ENCODE results near the gene SPAG16. TPM values are rescaled to one million over a fixed set of nuclear protein-coding genes. Genes with fewer than 3 reads are reported as not detected.

SPAG16 gene
- total RNA-seq, 1 experiment from 2014 or later = 17.3 TPM

DNA sequence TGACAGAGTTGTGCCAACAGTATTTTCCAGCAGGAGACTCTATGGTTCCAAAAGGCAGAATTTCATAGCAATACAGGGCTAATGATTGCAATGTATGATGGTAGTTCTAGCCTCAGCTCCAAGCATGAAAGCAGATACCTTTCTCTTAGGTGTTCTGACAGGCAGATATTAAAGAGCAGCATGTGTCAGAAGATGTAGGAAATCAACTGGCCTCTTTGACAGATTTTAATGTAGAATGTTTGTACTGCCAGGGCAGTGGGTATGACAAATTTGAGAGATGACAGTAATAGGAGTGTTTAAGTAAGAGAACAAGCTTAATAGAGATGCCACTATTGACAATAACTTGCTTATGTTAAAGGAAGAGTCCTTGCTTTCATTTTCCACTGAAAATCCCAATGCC lies 1105.1 kb downstream of the SPAG16 start:
- no peak overlapping the region for H4K5ac ChIP-seq (ENCODE audit: insufficient read length, low read depth, low read length)
- no peaks in the 10 kb centered on the region for H3K79me2 ChIP-seq (ENCODE audit: insufficient read depth, low read length)
- no peak overlapping the region for H2BK12ac ChIP-seq (ENCODE audit: insufficient read length, low read depth, low read length)
- Mint-ChIP-seq H3K27me3 (ENCODE audit: low read depth) (no peaks in the 10 kb centered on the region), H3K4me1 (no peaks in the 10 kb centered on the region), H3K36me3 (ENCODE audit: insufficient read depth in 1 of 3, low read depth in 3 of 3) (no peaks in the 10 kb centered on the region), H3K9me3 (no peaks in the 10 kb centered on the region), H3K27ac (no peak overlapping the region), H3K4me3 (no peak overlapping the region)
- H3K4me1 ChIP-seq (ENCODE audit: insufficient read depth, low read length) = no peaks in the 10 kb centered on the region
- H3K4ac ChIP-seq (ENCODE audit: low read depth, low read length) = no peak overlapping the region
- H3K56ac ChIP-seq (ENCODE audit: insufficient read length, low read depth, low read length) = no peak overlapping the region
- TF ChIP-seq, protein P1, sequence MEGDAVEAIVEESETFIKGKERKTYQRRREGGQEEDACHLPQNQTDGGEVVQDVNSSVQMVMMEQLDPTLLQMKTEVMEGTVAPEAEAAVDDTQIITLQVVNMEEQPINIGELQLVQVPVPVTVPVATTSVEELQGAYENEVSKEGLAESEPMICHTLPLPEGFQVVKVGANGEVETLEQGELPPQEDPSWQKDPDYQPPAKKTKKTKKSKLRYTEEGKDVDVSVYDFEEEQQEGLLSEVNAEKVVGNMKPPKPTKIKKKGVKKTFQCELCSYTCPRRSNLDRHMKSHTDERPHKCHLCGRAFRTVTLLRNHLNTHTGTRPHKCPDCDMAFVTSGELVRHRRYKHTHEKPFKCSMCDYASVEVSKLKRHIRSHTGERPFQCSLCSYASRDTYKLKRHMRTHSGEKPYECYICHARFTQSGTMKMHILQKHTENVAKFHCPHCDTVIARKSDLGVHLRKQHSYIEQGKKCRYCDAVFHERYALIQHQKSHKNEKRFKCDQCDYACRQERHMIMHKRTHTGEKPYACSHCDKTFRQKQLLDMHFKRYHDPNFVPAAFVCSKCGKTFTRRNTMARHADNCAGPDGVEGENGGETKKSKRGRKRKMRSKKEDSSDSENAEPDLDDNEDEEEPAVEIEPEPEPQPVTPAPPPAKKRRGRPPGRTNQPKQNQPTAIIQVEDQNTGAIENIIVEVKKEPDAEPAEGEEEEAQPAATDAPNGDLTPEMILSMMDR (conservative IDR thresholded peaks at IDR 0.05) = no peak
- no peaks in the 10 kb centered on the region for H3K9me3 ChIP-seq (ENCODE audit: control insufficient read depth, low read depth, low read length)
- no peak overlapping the region for H4K91ac ChIP-seq (ENCODE audit: insufficient read length, low read depth, low read length)
- H3K4me2 ChIP-seq (ENCODE audit: insufficient read depth, insufficient read length, low read length) = no peak overlapping the region
- H3K9ac ChIP-seq (ENCODE audit: extremely low read depth, insufficient read length, low read length) = no peak overlapping the region
- H4K8ac ChIP-seq (replicated peaks; ENCODE audit: insufficient read length, low read depth, low read length) = no peak overlapping the region
- H2BK5ac ChIP-seq (ENCODE audit: insufficient read length, low read length) = no peak overlapping the region
- no peaks in the 10 kb centered on the region for H3K79me1 ChIP-seq (ENCODE audit: insufficient read depth, low read depth, low read length, poor library complexity, severe bottlenecking)
- no peak overlapping the region for H3K23ac ChIP-seq (ENCODE audit: insufficient read length, low read depth, low read length)
- no peak overlapping the region for H3K18ac ChIP-seq (ENCODE audit: insufficient read length, low read depth, low read length)
- no peak overlapping the region for H3K14ac ChIP-seq (ENCODE audit: insufficient read depth, low read length)
- H3K27ac ChIP-seq (ENCODE audit: insufficient read length, low read depth, low read length) = no peak overlapping the region
- H2BK20ac ChIP-seq (ENCODE audit: low read depth, low read length, poor library complexity, severe bottlenecking) = no peak overlapping the region
- H2BK15ac ChIP-seq (ENCODE audit: low read depth, low read length) = no peak overlapping the region
- DNase-seq = no peak
- no peak overlapping the region for H2BK120ac ChIP-seq (ENCODE audit: low read depth, low read length, poor library complexity, severe bottlenecking)
- no peak overlapping the region for H2AFZ ChIP-seq (ENCODE audit: low read length)
- H3T11ph ChIP-seq (ENCODE audit: low read length) = no peak overlapping the region
- H3K27me3 ChIP-seq (ENCODE audit: insufficient read depth, low read length) = no peaks in the 10 kb centered on the region
- no peak overlapping the region for H2AK5ac ChIP-seq (ENCODE audit: insufficient read length, low read length)
- no peaks in the 10 kb centered on the region for H3K23me2 ChIP-seq (ENCODE audit: insufficient read length, low read depth, low read length, poor library complexity, severe bottlenecking)
- H4K20me1 ChIP-seq (ENCODE audit: control insufficient read depth, insufficient read depth, insufficient read length) = no peaks in the 10 kb centered on the region

Measured in H9 (cell line).